Measurements from ENCODE around the gene MED22.

The MED22 gene

GRCh38 chr9:133361507-133362092 is 13.7 kb upstream of the MED22 start:
- H3K36me3 Mint-ChIP-seq (ENCODE audit: low read depth), result peaks cover 57% of the 10 kb centered on the region
- TF ChIP-seq CTCF (IDR thresholded peaks at IDR 0.05; ENCODE audit: unreplicated experiment in 3 of 3), result no peak
- H3K4me3 Mint-ChIP-seq, result peak overlapping the region in 1 of 3 experiments; percentile 11
- H3K9me3 Mint-ChIP-seq, result no peaks in the 10 kb centered on the region
- H3K4me1 Mint-ChIP-seq, result peaks cover 58% of the 10 kb centered on the region
- H3K27me3 Mint-ChIP-seq (ENCODE audit: low read depth), result no peaks in the 10 kb centered on the region
- peak overlapping the region in 2 of 3 experiments; percentile 29 to 42 for H3K27ac Mint-ChIP-seq

- H3K4me1 Mint-ChIP-seq, result peaks cover 58% of the 10 kb centered on the region
- peak overlapping the region in 1 of 3 experiments; percentile 6 for H3K27ac Mint-ChIP-seq
- peak overlapping the region in 2 of 3 experiments; percentile 40 to 51 for H3K4me3 Mint-ChIP-seq
- no peaks in the 10 kb centered on the region for H3K9me3 Mint-ChIP-seq
- peaks cover 52% of the 10 kb centered on the region for H3K36me3 Mint-ChIP-seq (ENCODE audit: low read depth)
- H3K27me3 Mint-ChIP-seq (ENCODE audit: low read depth), result no peaks in the 10 kb centered on the region
- no peak for TF ChIP-seq CTCF (IDR thresholded peaks at IDR 0.05; ENCODE audit: unreplicated experiment in 3 of 3)
Measured at GRCh38 chr9:133360400-133361393, 12.8 kb upstream of the MED22 start.

GRCh38 chr9:133359399-133360175 is 11.7 kb upstream of the MED22 start:
- TF ChIP-seq CTCF (IDR thresholded peaks at IDR 0.05; ENCODE audit: unreplicated experiment in 3 of 3), result peak in 2 of 3 experiments; percentile 25 to 34
- peaks cover 58% of the 10 kb centered on the region for H3K4me1 Mint-ChIP-seq

GRCh38 chr9:133357656-133358055 is 9.7 kb upstream of the MED22 start:
- peaks cover 35% of the 10 kb centered on the region for H3K36me3 Mint-ChIP-seq (ENCODE audit: low read depth)
- peak overlapping the region; percentile 83 to 86 (median 84) for H3K4me3 Mint-ChIP-seq
- H3K27ac Mint-ChIP-seq, result no peak overlapping the region
- no peaks in the 10 kb centered on the region for H3K9me3 Mint-ChIP-seq
- peaks cover 45% of the 10 kb centered on the region for H3K4me1 Mint-ChIP-seq
- no peak for TF ChIP-seq CTCF (IDR thresholded peaks at IDR 0.05; ENCODE audit: unreplicated experiment in 3 of 3)
- no peaks in the 10 kb centered on the region for H3K27me3 Mint-ChIP-seq (ENCODE audit: low read depth)

More at GRCh38 chr9:133359399-133360175, 11.7 kb upstream of the MED22 start:
- Mint-ChIP-seq H3K36me3 (ENCODE audit: low read depth) (peaks cover 44% of the 10 kb centered on the region), H3K9me3 (no peaks in the 10 kb centered on the region), H3K27ac (peak overlapping the region in 1 of 3 experiments; percentile 42), H3K4me3 (peak overlapping the region; percentile 32 to 84 (median 62)), H3K27me3 (ENCODE audit: low read depth) (no peaks in the 10 kb centered on the region)

GRCh38 chr9:133356391-133357091 is 8.6 kb upstream of the MED22 start, which contains the start of the genes SURF1 and SURF2:
Gene SURF1 (minus strand): TSS chr9:133356487. CDS start chr9:133356453, 34 bp downstream.
Gene SURF2 (plus strand): TSS chr9:133356550. CDS start chr9:133356593, 43 bp downstream.
- Mint-ChIP-seq H3K4me3 (peak within 1 kb of the TSS; percentile 87 to 92 (median 91)), H3K9me3 (no peaks in the 10 kb centered on the region), H3K27ac (peak within 1 kb of the TSS in 2 of 3 experiments; percentile 72 to 75), H3K4me1 (peaks cover 36% of the 10 kb centered on the region), H3K27me3 (ENCODE audit: low read depth) (no peaks in the 10 kb centered on the region), H3K36me3 (ENCODE audit: low read depth) (peaks cover 36% of the 10 kb centered on the region)
- no peak for TF ChIP-seq CTCF (IDR thresholded peaks at IDR 0.05; ENCODE audit: unreplicated experiment in 3 of 3)

Measured in nephron (organoid).